Ureter (tissue), 1 donor: ENCODE results near the gene UTP20. TPM values are rescaled to one million over a fixed set of nuclear protein-coding genes. Genes with fewer than 3 reads are reported as not detected.

ENCODE experiments used
- DNase-seq: peaks from one replicate; pipeline ENCODE4 v3.0.0-alpha.2; 2020; ENCODE audit warnings: low spot score
- total RNA-seq: library from RNA; stranded (reverse); gene quantifications from one replicate; pipeline ENCODE4 v1.2.4, GENCODE V29; 2023
- donor health status: DM: yes; HTN: yes; CAD: no.

UTP20 gene
- 27.7 TPM for total RNA-seq

- DNase-seq = peak; percentile 95
Observed at GRCh38 chr12:101280006-101280505, at the start of gene UTP20. Gene UTP20, plus strand, starts transcription at chr12:101280105. Its CDS starts 178 bp downstream, at chr12:101280283.

- no peak for DNase-seq
Observed at GRCh38 chr12:101230547-101230946, 49.4 kb upstream of the UTP20 start.

GRCh38 chr12:101231636-101232035, 48.3 kb upstream of the UTP20 start:
- no peak for DNase-seq

GRCh38 chr12:101235686-101236085, 44.2 kb upstream of the UTP20 start:
- DNase-seq = no peak

- no peak for DNase-seq
Observed at GRCh38 chr12:101238306-101238705, 41.6 kb upstream of the UTP20 start.

- DNase-seq = no peak
Observed at GRCh38 chr12:101238800-101239329, 41.0 kb upstream of the UTP20 start.

GRCh38 chr12:101243074-101243473, 36.8 kb upstream of the UTP20 start:
- DNase-seq = no peak

- DNase-seq = no peak
Observed at GRCh38 chr12:101243616-101244015, 36.3 kb upstream of the UTP20 start.

- DNase-seq = no peak
Observed at GRCh38 chr12:101256266-101256665, 23.6 kb upstream of the UTP20 start.

GRCh38 chr12:101257357-101257756, 22.5 kb upstream of the UTP20 start:
- no peak for DNase-seq

GRCh38 chr12:101267111-101267510, 12.8 kb upstream of the UTP20 start:
- no peak for DNase-seq

- DNase-seq = no peak
Observed at GRCh38 chr12:101276433-101276832, 3.5 kb upstream of the UTP20 start.

- no peak for DNase-seq
Observed at GRCh38 chr12:101277443-101277842, 2.5 kb upstream of the UTP20 start.

GRCh38 chr12:101287357-101287756, 7.5 kb downstream of the UTP20 start:
- no peak for DNase-seq

- no peak for DNase-seq
Observed at GRCh38 chr12:101297661-101298060, 17.8 kb downstream of the UTP20 start.

- no peak for DNase-seq
Observed at GRCh38 chr12:101298426-101298825, 18.5 kb downstream of the UTP20 start.

GRCh38 chr12:101299346-101299745, 19.4 kb downstream of the UTP20 start:
- no peak for DNase-seq

- no peak for DNase-seq
Observed at GRCh38 chr12:101299931-101300330, 20.0 kb downstream of the UTP20 start.

- no peak for DNase-seq
Observed at GRCh38 chr12:101302741-101303140, 22.8 kb downstream of the UTP20 start.

- DNase-seq = no peak
Observed at GRCh38 chr12:101305226-101305779, 25.4 kb downstream of the UTP20 start.

- no peak for DNase-seq
Observed at GRCh38 chr12:101305794-101306193, 25.9 kb downstream of the UTP20 start.

GRCh38 chr12:101322480-101322879, 42.6 kb downstream of the UTP20 start:
- DNase-seq = no peak

GRCh38 chr12:101323255-101323654, 43.4 kb downstream of the UTP20 start:
- no peak for DNase-seq

GRCh38 chr12:101325590-101325989, 45.7 kb downstream of the UTP20 start:
- no peak for DNase-seq
